Hepatocyte (in vitro differentiated cells): ENCODE results near the gene SOX14.

Source experiments
- CTCF ChIP-seq: fragments of 200-600 bp; sonication (generic); IDR thresholded peaks from 2 replicates; pipeline ENCODE4 v1.5.1; 2016; ENCODE audit warnings: antibody characterized with exemption, mild to moderate bottlenecking; ENCODE audit not compliant: poor library complexity
- EZH2 ChIP-seq: fragments of 200-600 bp; sonication (generic); IDR thresholded peaks from 2 replicates; pipeline ENCODE4 v1.6.1; 2016; ENCODE audit warnings: antibody characterized with exemption, mild to moderate bottlenecking, borderline replicate concordance

DNA sequence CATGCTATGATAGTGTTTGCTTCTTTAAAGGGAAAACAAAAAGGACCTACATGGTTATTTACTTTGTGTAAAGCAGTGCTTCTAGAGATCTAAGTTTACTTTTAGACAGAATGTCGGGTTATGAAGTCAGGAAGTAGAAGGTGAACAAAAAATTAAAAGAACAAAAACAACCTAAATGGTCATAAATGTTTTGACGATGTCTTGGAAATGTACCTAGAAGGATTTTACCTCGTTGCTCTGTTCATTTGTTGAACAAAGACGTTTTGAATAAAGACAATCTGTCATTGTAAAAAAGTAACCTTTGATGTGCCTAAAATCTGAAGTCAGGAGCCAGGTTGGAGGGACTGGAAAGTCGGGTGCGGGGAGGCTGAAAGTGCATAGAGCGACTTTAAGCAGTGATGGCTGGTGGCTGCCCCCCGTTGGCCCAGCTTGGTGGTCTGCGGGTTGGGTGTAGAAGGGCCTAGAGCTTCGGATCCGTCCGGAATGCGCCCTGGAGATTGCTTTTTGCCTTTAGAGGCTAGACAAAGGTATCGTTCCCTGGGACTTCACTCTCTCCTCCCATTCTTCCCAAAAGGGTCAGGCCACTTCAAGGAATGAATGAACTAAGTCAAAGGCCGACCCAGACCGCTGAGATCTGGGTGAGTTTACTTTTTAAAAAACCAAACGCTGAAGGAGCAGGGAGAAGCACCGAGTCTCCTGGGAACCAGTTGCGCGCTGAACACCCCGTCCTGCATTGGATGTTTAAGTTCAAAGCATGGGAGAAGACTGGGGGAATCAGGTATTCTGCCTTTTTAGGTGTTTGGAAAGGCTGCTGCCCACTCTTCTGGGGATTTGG lies 2.1 kb downstream of the SOX14 start:
- TF ChIP-seq EZH2 (peak; percentile 86), CTCF (no peak)
